Stomach (tissue), 19 donors: ENCODE data around the gene GASK1B. TPM values are rescaled to one million over a fixed set of nuclear protein-coding genes. Genes with fewer than 3 reads are reported as not detected.

Experiments used
- DNase-seq, 2 donors: peaks; one replicate each; pipeline versions ENCODE4 v3.0.0 to v3.0.0-alpha.2; 2013 to 2019
- H3K27ac ChIP-seq, 5 donors: fragments of 200-600 bp in 4 of 5; sonication (generic) in 4 of 5; one replicate each; pipeline ENCODE4 v1.5.1; 2013 to 2019; ENCODE audit warnings: mild to moderate bottlenecking in 1 of 5, moderate library complexity in 1 of 5
- H3K27me3 ChIP-seq, 3 donors: fragments of 200-600 bp; sonication (generic); one replicate each; pipeline ENCODE4 v1.5.1; 2017 to 2019; ENCODE audit warnings: mixed run types in 1 of 3
- H3K36me3 ChIP-seq, 4 donors: fragments of 200-600 bp; sonication (generic); 1 replicate in 3 of 4; 2 replicates in 1 of 4; pipeline ENCODE4 v1.5.1; 2016 to 2019
- H3K4me1 ChIP-seq, 4 donors: fragments of 200-600 bp; sonication (generic); one replicate each; pipeline ENCODE4 v1.5.1; 2016 to 2019
- H3K4me3 ChIP-seq, 4 donors: fragments of 200-600 bp; sonication (generic) in 3 of 4; one replicate each; pipeline ENCODE4 v1.5.1; 2016 to 2019; ENCODE audit warnings: mild to moderate bottlenecking in 1 of 4
- H3K9me3 ChIP-seq, 4 donors: fragments of 200-600 bp; sonication (generic); one replicate each; pipeline ENCODE4 v1.5.1; 2016 to 2019
- EP300 ChIP-seq: sonication (generic); formaldehyde crosslinking; IDR thresholded peaks from one replicate; pipeline ENCODE4 v1.6.1; 2017; ENCODE audit warnings: antibody characterized with exemption
- POLR2A ChIP-seq, 4 donors: fragments of 450-650 bp; IDR thresholded peaks; one replicate each; pipeline ENCODE4 v1.6.1; 2016; ENCODE audit warnings: antibody characterized with exemption in 4 of 4, control low read depth in 2 of 4, mild to moderate bottlenecking in 1 of 4, moderate library complexity in 1 of 4
- POLR2AphosphoS5 ChIP-seq, 3 donors: sonication (generic); formaldehyde crosslinking; IDR thresholded peaks; one replicate each; pipeline ENCODE4 v1.6.1; 2016; ENCODE audit warnings: antibody characterized with exemption in 3 of 3
- WGBS, 5 donors: extraction: QIAGEN DNeasy Blood & Tissue Kit in 3 of 5; methylation state at CpG; one replicate each; pipeline versions ENCODE4 v1.1.5 to v1.1.7; 2013 to 2018; 5-methylcytosine and 5-hydroxymethylcytosine counted together
- intact Hi-C: fragments of 100-400 bp; cut with DNase I; formaldehyde crosslinking; loops from one replicate; pipeline ENCODE4 v1.15.1; 2023; ENCODE audit warnings: low total_unique reads
- long read RNA-seq, 10 donors: transcript quantifications; one replicate each; lab custom pipeline, GENCODE V29; 2026
- polyA plus RNA-seq, 3 donors: library from polyadenylated mRNA; stranded (reverse); fragments of 200-250 nt; gene quantifications; one replicate each; pipeline ENCODE4 v1.2.3, GENCODE V29; 2013
- total RNA-seq, 5 donors: library from RNA; depleted of rRNA; stranded (reverse); fragments of >200 nt; gene quantifications; one replicate each; pipeline versions ENCODE4 v1.1.0 to v1.2.3, GENCODE V29; 2014 to 2016
- TF ChIP-seq, protein P1 (sequence below), 7 experiments: fragments of 450-650 bp in 4 of 7; fragments of 200-600 bp in 3 of 7; sonication (generic) in 3 of 7; IDR thresholded peaks; one replicate each; pipeline ENCODE4 v1.5.1; 2016 to 2019; ENCODE audit warnings: antibody characterized with exemption in 7 of 7, control low read depth in 2 of 7, mild to moderate bottlenecking in 1 of 7
- donor health status: healthy with polysubstance abuse.
- donor health status: Bipolar disorder and iron deficiency.
- donor health status: healthy.

The GASK1B gene
- total RNA-seq = 100 to 1,000 TPM in 1 of 5 donors, 10 to 100 TPM in 3, 1 to 10 TPM in 1; 4.3 to 128 (median 20.1) TPM
- 10 to 100 TPM in 1 of 3 donors, 1 to 10 TPM in 2; 2.4 to 12.4 (median 8.9) TPM for polyA plus RNA-seq
- long read RNA-seq, donor 1, full-length matches to known transcripts = 2 of 7 reads
- long read RNA-seq, donor 1, partial matches to known transcripts = 5 of 7 reads
- long read RNA-seq, donor 1, other reads (novel, unspliced or antisense) = 0 of 7 reads
- long read RNA-seq, donor 2, full-length matches to known transcripts = 4 of 4 reads
- long read RNA-seq, donor 2, partial matches to known transcripts = 0 of 4 reads
- long read RNA-seq, donor 2, other reads (novel, unspliced or antisense) = 0 of 4 reads
- long read RNA-seq, donor 3 = 0 reads
- long read RNA-seq, donor 4, full-length matches to known transcripts = 1 of 1 reads
- long read RNA-seq, donor 4, partial matches to known transcripts = 0 of 1 reads
- long read RNA-seq, donor 4, other reads (novel, unspliced or antisense) = 0 of 1 reads
- long read RNA-seq, donor 5, full-length matches to known transcripts = 6 of 11 reads
- long read RNA-seq, donor 5, partial matches to known transcripts = 5 of 11 reads
- long read RNA-seq, donor 5, other reads (novel, unspliced or antisense) = 0 of 11 reads
- long read RNA-seq, donor 6, full-length matches to known transcripts = 7 of 13 reads
- long read RNA-seq, donor 6, partial matches to known transcripts = 6 of 13 reads
- long read RNA-seq, donor 6, other reads (novel, unspliced or antisense) = 0 of 13 reads
- long read RNA-seq, donor 7, full-length matches to known transcripts = 3 of 10 reads
- long read RNA-seq, donor 7, partial matches to known transcripts = 7 of 10 reads
- long read RNA-seq, donor 7, other reads (novel, unspliced or antisense) = 0 of 10 reads
- long read RNA-seq, donor 8, full-length matches to known transcripts = 2 of 10 reads
- long read RNA-seq, donor 8, partial matches to known transcripts = 8 of 10 reads
- long read RNA-seq, donor 8, other reads (novel, unspliced or antisense) = 0 of 10 reads
- long read RNA-seq, donor 9, full-length matches to known transcripts = 1 of 1 reads
- long read RNA-seq, donor 9, partial matches to known transcripts = 0 of 1 reads
- long read RNA-seq, donor 9, other reads (novel, unspliced or antisense) = 0 of 1 reads
- long read RNA-seq, donor 10, full-length matches to known transcripts = 1 of 1 reads
- long read RNA-seq, donor 10, partial matches to known transcripts = 0 of 1 reads
- long read RNA-seq, donor 10, other reads (novel, unspliced or antisense) = 0 of 1 reads

DNA sequence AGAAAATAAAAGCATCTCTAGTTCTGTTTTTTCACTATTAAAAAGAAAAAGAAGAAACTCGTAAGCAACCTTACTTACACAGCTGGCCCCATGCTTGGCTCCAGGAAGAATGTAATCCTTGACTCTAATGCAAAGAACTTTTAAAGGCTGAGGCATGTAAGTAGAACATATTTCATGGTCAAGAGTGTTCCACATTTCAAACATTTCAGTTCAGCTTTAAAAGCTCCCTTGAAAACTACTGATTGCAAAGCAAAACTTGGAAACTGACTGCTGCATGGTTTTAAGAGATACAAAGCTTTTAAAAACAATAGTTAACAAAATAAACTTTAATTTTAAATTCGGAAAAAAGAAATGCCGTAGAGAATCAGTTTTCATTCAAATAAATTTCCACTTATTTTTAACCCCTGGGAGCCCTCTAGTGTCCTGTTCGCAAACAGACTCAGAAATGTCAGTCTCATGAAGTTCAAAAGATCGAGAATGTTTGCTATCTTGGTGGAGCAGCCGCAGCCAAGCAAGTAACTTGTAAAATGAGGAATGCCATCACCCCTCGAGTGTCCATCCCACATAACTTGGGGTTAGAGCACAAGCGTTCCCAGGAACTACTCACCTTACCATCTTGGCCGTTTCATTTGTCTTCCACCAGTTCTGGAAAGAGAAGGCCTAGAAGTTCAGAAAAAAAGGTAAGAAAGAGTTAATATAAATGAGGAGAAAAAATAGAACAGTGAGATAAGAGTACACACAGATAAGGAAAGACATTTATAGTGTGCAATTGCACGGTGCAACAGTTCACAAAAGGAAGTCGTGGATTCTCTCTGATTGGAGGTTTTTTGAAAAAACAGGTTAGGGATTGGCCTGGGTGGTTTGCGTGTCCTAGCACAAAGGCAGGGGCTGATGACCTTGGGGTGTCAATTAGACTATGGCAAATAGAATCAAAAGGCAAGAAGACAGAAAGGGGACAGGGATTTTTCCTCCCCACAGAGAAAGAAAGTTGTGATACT lies at the start of gene GASK1B:
GASK1B (minus strand) TSS at position 765 of the 998 bp plus-strand sequence. CDS start 1,650 bp downstream, outside the sequence.
- H3K4me1 ChIP-seq = peaks cover 5 to 67% (median 37%) of the 10 kb centered on the region in 4 donors
- H3K4me3 ChIP-seq = peak within 1 kb of the TSS; percentile 46 to 53 (median 50)
- intact Hi-C loops = no loop called here
- peak within 1 kb of the TSS in 4 of 5 donors; percentile 72 to 84 (median 78) for H3K27ac ChIP-seq
- peak in 1 of 2 donors; percentile 77 for DNase-seq
- no peaks in the 10 kb centered on the region for H3K9me3 ChIP-seq
- WGBS, 5 donors = 4 to 7% (median 5%) methylated on average over 12 of the region's 12 CpGs
- TF ChIP-seq POLR2A (IDR thresholded peaks at IDR 0.05) = no peak
- TF ChIP-seq, protein P1, sequence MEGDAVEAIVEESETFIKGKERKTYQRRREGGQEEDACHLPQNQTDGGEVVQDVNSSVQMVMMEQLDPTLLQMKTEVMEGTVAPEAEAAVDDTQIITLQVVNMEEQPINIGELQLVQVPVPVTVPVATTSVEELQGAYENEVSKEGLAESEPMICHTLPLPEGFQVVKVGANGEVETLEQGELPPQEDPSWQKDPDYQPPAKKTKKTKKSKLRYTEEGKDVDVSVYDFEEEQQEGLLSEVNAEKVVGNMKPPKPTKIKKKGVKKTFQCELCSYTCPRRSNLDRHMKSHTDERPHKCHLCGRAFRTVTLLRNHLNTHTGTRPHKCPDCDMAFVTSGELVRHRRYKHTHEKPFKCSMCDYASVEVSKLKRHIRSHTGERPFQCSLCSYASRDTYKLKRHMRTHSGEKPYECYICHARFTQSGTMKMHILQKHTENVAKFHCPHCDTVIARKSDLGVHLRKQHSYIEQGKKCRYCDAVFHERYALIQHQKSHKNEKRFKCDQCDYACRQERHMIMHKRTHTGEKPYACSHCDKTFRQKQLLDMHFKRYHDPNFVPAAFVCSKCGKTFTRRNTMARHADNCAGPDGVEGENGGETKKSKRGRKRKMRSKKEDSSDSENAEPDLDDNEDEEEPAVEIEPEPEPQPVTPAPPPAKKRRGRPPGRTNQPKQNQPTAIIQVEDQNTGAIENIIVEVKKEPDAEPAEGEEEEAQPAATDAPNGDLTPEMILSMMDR (IDR thresholded peaks at IDR 0.05) = peak in 4 of 7 experiments; percentile 22 to 31 (median 30)
- no peaks in the 10 kb centered on the region for H3K36me3 ChIP-seq
- H3K27me3 ChIP-seq = no peaks in the 10 kb centered on the region

DNA sequence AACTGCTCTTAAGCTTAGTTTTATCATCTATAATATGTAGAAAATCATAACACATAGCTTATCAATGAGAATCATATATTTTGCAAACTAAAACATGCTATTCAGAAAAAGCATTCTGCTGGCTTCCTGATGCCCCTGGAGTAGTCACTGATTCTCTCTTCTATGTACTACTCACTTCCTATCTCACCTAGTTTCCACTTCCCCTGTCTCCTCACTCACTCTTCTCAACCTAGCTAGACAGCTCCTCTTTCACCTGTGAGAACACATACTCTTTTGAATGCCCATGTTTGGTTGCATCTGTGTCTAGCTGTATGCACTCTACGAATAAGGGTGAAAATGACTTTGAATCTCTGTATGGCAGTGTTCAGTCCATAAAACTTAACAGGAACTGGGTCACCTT lies 46.8 kb upstream of the GASK1B start:
- 88 to 97% (median 90%) methylated on average over 1 of the region's 1 CpG for WGBS, 5 donors
- no peak for TF ChIP-seq POLR2AphosphoS5 (IDR thresholded peaks at IDR 0.05)
- TF ChIP-seq, protein P1 (IDR thresholded peaks at IDR 0.05) = no peak
- TF ChIP-seq POLR2A (IDR thresholded peaks at IDR 0.05) = no peak
- TF ChIP-seq EP300 = no peak
- Histone ChIP-seq H3K27ac (no peak overlapping the region), H3K4me1 (no peaks in the 10 kb centered on the region), H3K27me3 (no peaks in the 10 kb centered on the region), H3K36me3 (peaks cover 0 to 40% (median 28%) of the 10 kb centered on the region in 4 donors), H3K4me3 (no peak overlapping the region), H3K9me3 (no peaks in the 10 kb centered on the region)
- DNase-seq = no peak
- intact Hi-C loops = no loop called here

DNA sequence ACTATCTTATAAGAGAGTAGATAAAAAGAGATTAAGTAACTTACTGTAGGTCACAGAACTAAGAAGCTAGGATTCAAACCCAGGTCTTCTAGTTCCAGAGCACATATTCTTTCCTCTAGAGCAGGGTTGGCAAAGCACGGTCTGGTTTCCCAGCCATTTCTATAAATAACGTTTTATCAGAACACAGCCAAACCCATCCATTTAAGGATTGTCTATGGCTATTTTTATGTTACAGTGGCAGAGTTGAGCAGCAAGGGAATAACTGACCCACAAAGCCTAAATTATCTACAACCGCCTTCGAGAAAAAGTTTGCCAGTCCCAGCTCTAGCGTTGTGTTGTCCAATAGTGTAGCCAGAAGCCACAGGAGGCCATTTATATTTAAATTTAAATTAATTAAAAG lies 44.9 kb upstream of the GASK1B start:
- 80 to 95% (median 90%) methylated on average over 5 of the region's 5 CpGs for WGBS, 5 donors
- TF ChIP-seq, protein P1 (IDR thresholded peaks at IDR 0.05) = no peak
- TF ChIP-seq POLR2AphosphoS5 (IDR thresholded peaks at IDR 0.05) = no peak
- no peak for TF ChIP-seq POLR2A (IDR thresholded peaks at IDR 0.05)
- no peak for TF ChIP-seq EP300
- intact Hi-C loops = no loop called here
- DNase-seq = no peak
- Histone ChIP-seq H3K4me3 (no peak overlapping the region), H3K27me3 (no peaks in the 10 kb centered on the region), H3K36me3 (peaks cover 0 to 25% (median 19%) of the 10 kb centered on the region in 4 donors), H3K4me1 (no peaks in the 10 kb centered on the region), H3K9me3 (no peaks in the 10 kb centered on the region), H3K27ac (no peak overlapping the region)
